ENCODE data around the gene ARHGAP24.

GRCh38 chr4:85570388-85570787 is 95.4 kb downstream of the ARHGAP24 start:
- TF ChIP-seq TAF1 (IDR thresholded peaks at IDR 0.05; ENCODE audit: borderline replicate concordance, insufficient read depth, low read length) (no peak), POLR2AphosphoS5 (IDR thresholded peaks at IDR 0.05; ENCODE audit: low read depth, low read length) (no peak), REST (IDR thresholded peaks at IDR 0.05; ENCODE audit: insufficient read depth in 1 of 2, low read depth in 2 of 2, low read length in 2 of 2) (no peak)
